Measurements from ENCODE around the gene XAGE3. TPM values are rescaled to one million over a fixed set of nuclear protein-coding genes. Genes with fewer than 3 reads are reported as not detected.
"Not testable (repeated sequence)": the region's sequence is repeated elsewhere in the genome, so short reads cannot be mapped to it uniquely, and the experiment has no call there.

XAGE3 gene, protein sequence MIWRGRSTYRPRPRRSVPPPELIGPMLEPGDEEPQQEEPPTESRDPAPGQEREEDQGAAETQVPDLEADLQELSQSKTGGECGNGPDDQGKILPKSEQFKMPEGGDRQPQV
- not detected in 2 replicates for total RNA-seq

DNA sequence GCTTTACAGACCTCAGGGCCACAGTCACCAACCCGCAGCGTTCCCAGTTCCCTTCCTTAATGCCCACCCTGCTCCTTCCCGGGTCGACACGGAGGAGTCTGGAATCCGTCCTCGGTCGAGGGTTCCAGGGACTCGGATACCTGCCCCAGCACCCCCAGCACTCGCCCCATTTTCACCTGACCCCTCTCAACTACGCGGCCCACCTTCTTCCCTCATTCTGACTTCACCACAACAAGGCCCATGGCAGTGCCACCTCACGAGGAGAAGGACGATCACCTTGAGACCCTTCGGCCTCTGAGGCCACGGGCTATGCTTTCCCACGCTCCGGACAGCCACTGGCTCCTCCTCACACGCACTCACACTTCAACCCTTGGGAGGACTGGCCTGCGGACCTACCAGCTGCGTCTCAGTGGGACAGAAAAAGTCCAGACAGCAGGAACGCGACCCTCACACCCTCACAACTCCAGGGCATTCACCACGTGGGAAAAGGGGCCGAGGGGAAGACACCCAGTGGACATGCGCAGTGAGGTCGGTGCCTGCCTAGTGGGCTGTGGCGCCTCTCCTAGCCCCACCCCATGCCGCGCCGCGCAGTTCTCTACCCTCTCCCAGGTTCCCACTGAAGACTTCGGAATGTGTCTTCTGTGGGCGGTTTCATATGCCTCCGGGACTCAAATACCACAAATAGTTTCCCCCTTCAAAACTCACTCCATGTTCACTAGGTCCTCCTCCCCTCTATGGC lies at the start of gene XAGE3:
XAGE3 (minus strand) TSS at position 474 of the 739 bp plus-strand sequence. CDS start 950 bp downstream, outside the sequence.
- DNase-seq (ENCODE audit: low spot score) = no peak
- Mint-ChIP-seq H3K36me3 (ENCODE audit: low read depth) (no peaks in the 10 kb centered on the region), H3K4me1 (ENCODE audit: low read depth) (no peaks in the 10 kb centered on the region), H3K27ac (no peak within 1 kb of the TSS), H3K4me3 (ENCODE audit: low read depth) (no peak within 1 kb of the TSS), H3K9me3 (no peaks in the 10 kb centered on the region), H3K27me3 (ENCODE audit: low read depth) (peaks cover 12% of the 10 kb centered on the region)
- intact Hi-C loops (cut with micrococcal nuclease) = no loop called here

DNA sequence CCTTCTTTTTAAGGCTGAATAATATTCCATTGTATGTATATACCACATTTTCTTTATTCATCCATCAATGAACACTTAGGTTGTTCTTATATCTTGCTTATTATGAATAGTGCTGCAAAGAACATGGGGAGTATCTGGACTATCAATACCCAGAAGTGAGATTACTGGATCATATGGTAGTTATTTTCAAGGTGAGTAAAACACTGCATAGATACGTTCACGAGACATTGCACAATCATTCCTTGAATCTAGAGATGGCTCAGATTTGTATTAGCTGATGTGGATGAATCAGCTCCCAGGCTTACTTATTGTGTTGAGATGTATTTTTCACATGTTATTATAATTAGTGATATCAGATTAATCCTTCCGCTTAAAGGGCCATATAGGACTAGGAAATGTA lies 46.8 kb upstream of the XAGE3 start:
- DNase-seq (ENCODE audit: low spot score); H3K9me3 Mint-ChIP-seq; H3K4me3 Mint-ChIP-seq (ENCODE audit: low read depth); H3K4me1 Mint-ChIP-seq (ENCODE audit: low read depth); H3K27me3 Mint-ChIP-seq (ENCODE audit: low read depth); H3K27ac Mint-ChIP-seq; H3K36me3 Mint-ChIP-seq (ENCODE audit: low read depth); intact Hi-C loops (cut with micrococcal nuclease): not testable (repeated sequence)

DNA sequence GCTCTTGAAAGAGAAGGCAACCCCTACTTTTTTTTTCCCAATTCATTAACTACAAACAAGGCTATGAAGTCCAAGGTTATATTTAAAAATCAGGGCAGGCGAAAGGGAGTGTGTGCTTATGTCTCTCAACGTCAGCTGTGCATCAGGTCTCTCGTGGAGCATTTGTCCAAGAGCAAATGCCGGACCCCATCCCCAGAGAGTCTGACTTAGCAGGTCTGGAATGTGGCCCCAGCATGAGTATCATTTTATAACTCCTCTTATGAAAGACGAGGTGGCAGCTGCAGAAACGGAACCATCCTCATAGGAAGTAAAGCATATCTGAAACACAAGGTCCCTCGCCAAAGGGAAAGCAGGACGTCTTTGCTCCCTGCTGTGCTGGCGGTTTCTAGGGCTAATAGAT lies 45.8 kb upstream of the XAGE3 start:
- DNase-seq (ENCODE audit: low spot score); H3K27ac Mint-ChIP-seq; H3K4me3 Mint-ChIP-seq (ENCODE audit: low read depth); H3K27me3 Mint-ChIP-seq (ENCODE audit: low read depth); intact Hi-C loops (cut with micrococcal nuclease); H3K4me1 Mint-ChIP-seq (ENCODE audit: low read depth); H3K36me3 Mint-ChIP-seq (ENCODE audit: low read depth); H3K9me3 Mint-ChIP-seq: not testable (repeated sequence)

DNA sequence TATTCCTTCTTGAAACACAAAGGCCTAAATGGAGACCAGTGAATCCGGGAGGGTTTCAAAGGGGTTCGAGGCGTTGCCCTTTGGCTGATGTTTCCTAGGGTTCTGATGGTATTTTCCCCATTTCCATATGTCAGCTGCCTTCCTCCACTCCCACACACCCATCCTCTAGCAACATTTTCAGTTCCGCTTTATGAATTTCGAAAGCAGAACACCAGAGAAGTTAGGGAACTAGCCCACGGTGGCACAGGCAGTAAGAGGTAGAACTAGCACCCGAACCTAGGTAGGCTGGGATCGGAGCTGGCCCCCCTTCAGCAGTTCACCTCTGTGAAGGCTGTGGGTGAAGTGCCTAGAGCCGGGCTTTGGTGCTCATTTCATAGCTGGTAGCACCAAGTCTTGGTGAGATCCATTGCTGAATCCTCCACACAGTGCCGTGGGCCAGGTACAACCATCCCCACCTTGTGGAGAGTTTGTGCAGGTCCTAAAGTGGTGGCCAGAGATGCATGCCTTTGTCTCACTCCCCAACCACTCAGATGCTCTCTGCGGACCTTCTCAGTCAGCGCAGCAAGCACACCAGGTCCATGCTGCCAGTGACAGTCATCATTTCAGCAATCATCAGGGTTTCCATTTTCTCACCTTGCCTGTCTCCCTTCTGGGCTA lies 41.6 kb upstream of the XAGE3 start:
- H3K4me1 Mint-ChIP-seq (ENCODE audit: low read depth); H3K9me3 Mint-ChIP-seq; H3K4me3 Mint-ChIP-seq (ENCODE audit: low read depth); H3K27ac Mint-ChIP-seq; H3K27me3 Mint-ChIP-seq (ENCODE audit: low read depth); intact Hi-C loops (cut with micrococcal nuclease); DNase-seq (ENCODE audit: low spot score); H3K36me3 Mint-ChIP-seq (ENCODE audit: low read depth): not testable (repeated sequence)

DNA sequence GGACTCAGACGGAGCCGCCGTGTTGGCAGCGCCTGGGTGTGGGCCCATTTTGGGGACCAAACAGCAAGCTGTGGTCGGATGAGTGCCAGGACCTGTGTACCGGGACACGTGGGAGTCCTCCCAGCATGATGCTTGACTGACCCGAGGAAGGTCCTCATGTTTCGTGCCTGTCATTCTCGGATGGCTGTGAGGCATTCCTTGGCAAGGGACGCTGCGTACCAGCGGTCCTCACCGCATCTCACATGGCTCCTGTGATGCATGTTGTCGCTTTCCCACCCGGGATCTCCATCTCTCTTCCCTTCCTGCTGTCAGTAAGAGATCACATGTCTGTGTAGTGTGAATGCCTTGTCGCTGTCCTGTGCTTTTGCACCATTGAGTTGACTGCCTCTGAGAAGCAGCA lies 40.0 kb upstream of the XAGE3 start:
- H3K27ac Mint-ChIP-seq; H3K9me3 Mint-ChIP-seq; H3K27me3 Mint-ChIP-seq (ENCODE audit: low read depth); H3K4me1 Mint-ChIP-seq (ENCODE audit: low read depth); intact Hi-C loops (cut with micrococcal nuclease); H3K4me3 Mint-ChIP-seq (ENCODE audit: low read depth); H3K36me3 Mint-ChIP-seq (ENCODE audit: low read depth); DNase-seq (ENCODE audit: low spot score): not testable (repeated sequence)

DNA sequence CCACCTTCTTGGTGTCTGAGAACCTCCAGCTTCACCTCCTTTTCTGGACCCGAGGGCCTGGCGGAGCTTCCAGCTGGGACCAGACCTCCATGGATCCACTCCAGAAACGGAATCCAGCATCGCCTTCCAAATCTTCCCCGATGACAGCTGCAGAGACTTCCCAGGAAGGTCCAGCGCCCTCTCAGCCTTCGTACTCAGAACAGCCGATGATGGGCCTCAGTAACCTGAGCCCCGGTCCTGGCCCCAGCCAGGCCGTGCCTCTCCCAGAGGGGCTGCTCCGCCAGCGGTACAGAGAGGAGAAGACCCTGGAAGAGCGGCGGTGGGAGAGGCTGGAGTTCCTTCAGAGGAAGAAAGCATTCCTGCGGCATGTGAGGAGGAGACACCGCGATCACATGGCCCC lies 39.3 kb upstream of the XAGE3 start:
- H3K4me3 Mint-ChIP-seq (ENCODE audit: low read depth); H3K4me1 Mint-ChIP-seq (ENCODE audit: low read depth); H3K36me3 Mint-ChIP-seq (ENCODE audit: low read depth); intact Hi-C loops (cut with micrococcal nuclease); DNase-seq (ENCODE audit: low spot score); H3K27ac Mint-ChIP-seq; H3K9me3 Mint-ChIP-seq; H3K27me3 Mint-ChIP-seq (ENCODE audit: low read depth): not testable (repeated sequence)

DNA sequence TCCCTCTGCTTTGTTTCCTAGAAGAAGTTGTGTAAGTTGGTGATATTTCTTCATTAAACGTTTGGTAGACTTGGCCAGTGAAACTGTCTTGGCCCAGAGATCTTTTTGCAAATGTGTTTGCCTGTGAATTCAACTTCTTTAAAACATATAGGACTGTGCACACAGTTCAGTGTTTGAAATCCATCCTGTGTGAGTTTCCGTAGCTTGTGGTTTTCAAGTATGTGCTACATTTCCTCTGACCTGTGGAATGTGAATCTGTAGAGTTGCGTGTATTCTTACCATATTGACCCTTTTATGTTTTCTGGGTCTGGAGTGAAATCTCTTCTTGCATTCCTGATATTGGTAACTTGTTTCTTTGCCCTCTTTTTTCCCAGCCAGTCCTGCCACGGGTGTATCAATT lies 38.2 kb upstream of the XAGE3 start:
- H3K4me1 Mint-ChIP-seq (ENCODE audit: low read depth); H3K4me3 Mint-ChIP-seq (ENCODE audit: low read depth); H3K36me3 Mint-ChIP-seq (ENCODE audit: low read depth); H3K27ac Mint-ChIP-seq; intact Hi-C loops (cut with micrococcal nuclease); H3K27me3 Mint-ChIP-seq (ENCODE audit: low read depth); DNase-seq (ENCODE audit: low spot score); H3K9me3 Mint-ChIP-seq: not testable (repeated sequence)

DNA sequence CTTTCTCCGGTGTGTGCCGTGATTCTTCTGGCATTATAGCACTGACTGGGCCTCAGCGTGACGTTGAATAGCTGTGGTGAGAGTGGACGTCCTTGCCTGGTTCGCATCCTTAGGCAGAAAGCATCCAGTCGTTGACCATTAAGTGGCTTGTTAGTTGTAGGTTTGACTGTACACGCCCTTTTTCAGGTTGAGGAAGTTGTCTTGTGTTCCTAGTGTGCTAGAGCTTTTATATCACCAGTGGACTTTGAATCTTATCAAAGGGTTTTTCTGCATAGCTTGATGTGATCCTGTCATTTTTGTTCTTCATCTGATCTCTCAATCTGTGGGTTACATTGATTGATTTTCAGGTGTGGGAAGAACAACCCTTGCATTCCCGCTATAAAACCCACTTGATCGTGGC lies 37.6 kb upstream of the XAGE3 start:
- DNase-seq (ENCODE audit: low spot score); intact Hi-C loops (cut with micrococcal nuclease); H3K4me3 Mint-ChIP-seq (ENCODE audit: low read depth); H3K27me3 Mint-ChIP-seq (ENCODE audit: low read depth); H3K27ac Mint-ChIP-seq; H3K36me3 Mint-ChIP-seq (ENCODE audit: low read depth); H3K4me1 Mint-ChIP-seq (ENCODE audit: low read depth); H3K9me3 Mint-ChIP-seq: not testable (repeated sequence)

DNA sequence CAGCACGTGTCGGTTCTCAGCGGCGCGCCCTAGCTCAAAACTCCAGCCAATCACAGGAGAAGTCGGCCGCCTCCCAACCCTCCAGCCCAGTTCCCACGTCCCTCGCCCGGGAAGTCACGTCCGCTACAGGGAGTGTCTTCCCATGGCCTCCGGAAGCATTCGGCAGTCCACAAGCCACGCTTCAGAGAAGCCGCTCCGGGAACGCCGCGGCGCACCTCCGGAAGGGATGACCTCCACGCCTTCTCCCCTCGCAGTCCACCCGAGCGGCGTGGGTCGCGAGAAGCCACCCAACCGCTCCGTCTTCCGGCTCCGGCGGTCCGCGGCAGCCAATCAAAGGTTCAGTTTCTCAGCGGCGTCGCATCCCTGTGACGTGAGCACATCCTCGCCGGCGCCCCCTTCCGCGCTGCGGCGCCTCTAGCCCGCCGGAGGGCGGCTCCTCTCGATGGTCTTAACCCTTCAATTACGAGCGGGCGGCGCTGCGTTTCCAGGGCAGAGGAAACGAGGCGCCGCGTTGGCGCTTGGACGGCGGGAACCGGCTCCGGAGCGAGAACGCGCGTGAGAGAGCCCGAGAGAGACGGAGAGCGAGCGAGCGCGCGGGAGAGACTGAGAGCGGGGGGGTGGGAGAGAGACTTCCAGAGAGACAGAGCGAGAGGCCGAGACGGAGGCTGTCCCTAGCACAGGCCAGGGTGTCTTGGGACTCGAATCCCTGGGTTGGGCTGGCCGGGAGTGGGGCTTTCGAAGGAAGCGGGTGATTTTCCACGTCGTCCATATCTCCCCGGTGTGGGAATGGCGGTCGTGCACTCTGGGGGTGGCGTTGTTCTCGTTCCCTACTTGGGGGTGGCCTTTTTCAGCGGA lies 29.2 kb upstream of the XAGE3 start, which contains the start of gene FAM156B:
FAM156B (plus strand) TSS at position 476 of the 855 bp plus-strand sequence. CDS start 9,896 bp downstream, outside the sequence.
- H3K4me3 Mint-ChIP-seq (ENCODE audit: low read depth); intact Hi-C loops (cut with micrococcal nuclease); DNase-seq (ENCODE audit: low spot score); H3K9me3 Mint-ChIP-seq; H3K27me3 Mint-ChIP-seq (ENCODE audit: low read depth); H3K36me3 Mint-ChIP-seq (ENCODE audit: low read depth); H3K27ac Mint-ChIP-seq; H3K4me1 Mint-ChIP-seq (ENCODE audit: low read depth): not testable (repeated sequence)

DNA sequence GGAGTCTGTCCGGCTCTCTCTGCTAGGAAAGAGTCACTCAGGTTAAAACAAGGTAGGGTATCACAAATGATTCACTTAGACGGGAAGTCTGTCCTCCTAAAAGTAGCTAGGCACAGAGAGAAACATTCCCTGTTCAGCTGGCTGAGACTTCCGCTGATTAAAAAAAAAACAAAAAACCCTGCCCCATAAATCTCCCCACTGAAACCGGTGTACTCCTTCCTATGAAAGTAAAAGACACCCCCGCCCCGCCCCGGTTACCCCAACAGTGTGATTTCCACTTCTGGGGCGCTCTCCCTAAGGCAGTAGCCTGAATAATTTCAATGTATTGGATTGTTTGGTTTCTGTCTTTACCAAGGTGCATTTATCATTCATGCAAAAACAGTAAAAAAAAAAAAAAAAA lies 28.6 kb upstream of the XAGE3 start:
- H3K27me3 Mint-ChIP-seq (ENCODE audit: low read depth); H3K4me1 Mint-ChIP-seq (ENCODE audit: low read depth); H3K36me3 Mint-ChIP-seq (ENCODE audit: low read depth); H3K4me3 Mint-ChIP-seq (ENCODE audit: low read depth); H3K27ac Mint-ChIP-seq; DNase-seq (ENCODE audit: low spot score); intact Hi-C loops (cut with micrococcal nuclease); H3K9me3 Mint-ChIP-seq: not testable (repeated sequence)

DNA sequence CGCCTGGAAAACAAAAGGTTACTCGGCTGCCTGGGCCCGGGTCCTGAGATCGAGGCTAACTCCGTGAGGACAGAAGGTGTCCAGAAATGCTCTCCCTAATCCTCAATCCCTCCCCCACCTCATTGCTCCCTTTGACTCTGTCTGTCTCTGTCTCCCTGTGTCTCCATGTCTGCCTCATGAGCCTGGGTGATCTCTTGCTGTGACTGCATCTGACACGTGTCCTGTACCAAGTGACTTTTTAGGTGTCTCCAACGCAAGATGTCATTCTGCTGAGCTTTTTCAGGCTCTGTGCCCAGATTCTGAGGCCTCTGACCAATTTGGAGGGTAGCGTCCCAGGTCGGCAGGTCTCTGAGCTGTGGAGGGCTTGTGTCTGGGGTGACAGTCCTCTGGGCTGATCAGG lies 20.2 kb upstream of the XAGE3 start:
- intact Hi-C loops (cut with micrococcal nuclease); H3K27me3 Mint-ChIP-seq (ENCODE audit: low read depth); H3K4me1 Mint-ChIP-seq (ENCODE audit: low read depth); DNase-seq (ENCODE audit: low spot score); H3K36me3 Mint-ChIP-seq (ENCODE audit: low read depth); H3K9me3 Mint-ChIP-seq; H3K4me3 Mint-ChIP-seq (ENCODE audit: low read depth); H3K27ac Mint-ChIP-seq: not testable (repeated sequence)

DNA sequence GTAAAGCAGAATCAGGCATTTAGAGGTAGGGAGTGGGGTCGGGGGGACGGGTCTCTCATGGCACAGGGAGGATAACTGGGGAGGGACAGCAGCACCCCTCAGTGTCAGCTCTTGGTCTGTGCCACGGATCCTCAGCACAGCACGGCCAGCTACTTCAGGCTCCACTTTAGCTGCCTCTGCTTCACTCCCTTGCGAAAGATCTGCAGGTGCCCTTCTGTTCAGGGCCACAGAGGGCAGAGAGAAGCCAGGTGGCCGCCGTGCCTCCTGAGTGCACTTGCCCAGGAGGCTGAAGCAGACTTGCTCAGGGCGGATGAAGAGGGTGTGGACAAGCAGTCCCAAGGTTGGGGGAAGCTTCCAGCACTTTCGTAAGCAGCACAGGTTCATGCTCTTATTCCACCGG lies 19.6 kb upstream of the XAGE3 start:
- H3K9me3 Mint-ChIP-seq; H3K4me3 Mint-ChIP-seq (ENCODE audit: low read depth); H3K36me3 Mint-ChIP-seq (ENCODE audit: low read depth); intact Hi-C loops (cut with micrococcal nuclease); H3K27me3 Mint-ChIP-seq (ENCODE audit: low read depth); H3K27ac Mint-ChIP-seq; DNase-seq (ENCODE audit: low spot score); H3K4me1 Mint-ChIP-seq (ENCODE audit: low read depth): not testable (repeated sequence)

DNA sequence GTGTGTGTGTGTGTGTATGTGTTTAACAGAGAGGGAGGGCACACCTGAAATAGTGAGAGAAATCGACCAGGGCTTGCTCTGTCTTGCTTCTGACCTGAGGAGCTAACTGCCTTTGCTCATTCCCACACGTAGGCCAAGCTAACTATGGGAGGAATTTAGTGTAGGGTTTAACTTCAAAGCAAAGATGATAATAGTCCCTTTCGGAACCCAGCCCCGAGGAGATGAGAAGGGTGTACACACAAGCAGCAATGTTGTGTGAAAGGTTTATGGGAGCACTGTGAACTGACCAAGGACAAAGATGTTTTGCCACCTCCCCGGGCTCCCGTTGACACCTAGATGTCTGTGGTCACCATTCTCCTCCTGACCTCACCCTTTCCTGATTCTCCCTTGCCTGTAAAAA lies 8.5 kb upstream of the XAGE3 start:
- H3K4me1 Mint-ChIP-seq (ENCODE audit: low read depth) = not testable (repeated sequence)

More for the DNA sequence above, 8.5 kb upstream of the XAGE3 start:
- H3K9me3 Mint-ChIP-seq; H3K4me3 Mint-ChIP-seq (ENCODE audit: low read depth); H3K27ac Mint-ChIP-seq; intact Hi-C loops (cut with micrococcal nuclease); H3K27me3 Mint-ChIP-seq (ENCODE audit: low read depth); DNase-seq (ENCODE audit: low spot score); H3K36me3 Mint-ChIP-seq (ENCODE audit: low read depth): not testable (repeated sequence)

Measured in activated T-helper 2 cell treated with anti-CD3 and anti-CD28 coated beads, Interferon-gamma antibody, Interleukin-2, Interleukin-4, amounts not matched to agents 10 μg/mL and 5 μg/mL and 100 μg/mL, durations not matched to agents 14 hours and 24 hours and 36 hours (primary cell).